ENCODE measurements around the gene BIK.
"Not testable (repeated sequence)": the region's sequence is repeated elsewhere in the genome, so short reads cannot be mapped to it uniquely, and the experiment has no call there.

BIK gene

DNA sequence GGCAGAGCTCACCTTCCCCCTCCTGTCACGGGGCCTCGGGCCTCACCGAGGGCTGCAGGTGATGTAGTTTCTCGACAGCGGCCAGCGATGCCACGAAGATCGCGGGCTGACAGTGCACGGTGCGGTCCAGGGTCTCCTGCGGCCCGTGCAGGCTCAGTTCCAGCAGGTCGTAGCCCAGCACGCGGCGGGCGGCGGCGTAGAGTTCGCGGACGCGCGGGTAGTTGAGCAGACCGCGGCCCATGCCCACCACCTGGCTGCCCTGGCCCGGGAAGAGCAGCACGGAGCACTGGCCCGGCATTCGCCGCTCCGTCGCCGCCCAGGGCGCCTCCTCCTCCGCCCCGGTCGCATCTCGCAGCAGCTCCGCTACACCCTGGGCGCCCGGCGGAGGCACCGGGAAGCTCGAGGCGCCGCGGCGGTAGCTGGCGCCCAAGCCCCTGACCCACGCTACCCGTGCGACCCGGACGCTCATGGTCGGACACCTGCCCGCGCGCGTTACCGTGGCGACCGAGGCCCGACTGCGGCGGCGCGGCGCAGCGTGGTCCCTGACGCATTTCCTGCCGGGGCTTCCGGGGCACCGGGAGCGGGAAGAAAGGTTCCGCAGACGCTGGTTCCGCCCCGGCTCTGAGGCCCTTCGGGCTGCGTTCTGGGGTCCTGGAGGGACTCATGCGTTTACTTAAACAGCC, 32.5 kb downstream of the BIK start, which contains the start of gene MCAT:
Gene MCAT (minus strand): TSS at position 519 of the 683 bp plus-strand sequence. CDS start 50 bp downstream, at position 469.
- DNase-seq: peak; percentile 78

DNA sequence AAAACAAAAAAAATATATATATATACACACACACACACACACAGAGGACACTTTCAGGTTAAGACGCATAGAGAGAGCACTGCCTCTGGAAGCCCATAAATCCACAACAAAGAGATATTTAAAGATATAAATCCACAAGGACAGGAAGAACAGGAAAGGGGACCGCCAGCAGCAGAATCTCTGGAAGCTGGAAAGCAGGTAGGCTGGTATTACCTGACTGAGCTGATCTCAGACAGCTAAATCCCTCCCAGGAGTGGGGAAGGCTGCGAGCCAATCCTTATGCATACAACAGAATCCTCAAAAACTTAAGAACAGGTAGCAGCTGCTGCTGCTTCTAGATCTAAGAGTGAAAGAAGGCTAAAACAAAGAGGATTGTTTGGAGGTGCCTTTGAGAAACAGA, 34.4 kb downstream of the BIK start:
- DNase-seq: no peak

DNA sequence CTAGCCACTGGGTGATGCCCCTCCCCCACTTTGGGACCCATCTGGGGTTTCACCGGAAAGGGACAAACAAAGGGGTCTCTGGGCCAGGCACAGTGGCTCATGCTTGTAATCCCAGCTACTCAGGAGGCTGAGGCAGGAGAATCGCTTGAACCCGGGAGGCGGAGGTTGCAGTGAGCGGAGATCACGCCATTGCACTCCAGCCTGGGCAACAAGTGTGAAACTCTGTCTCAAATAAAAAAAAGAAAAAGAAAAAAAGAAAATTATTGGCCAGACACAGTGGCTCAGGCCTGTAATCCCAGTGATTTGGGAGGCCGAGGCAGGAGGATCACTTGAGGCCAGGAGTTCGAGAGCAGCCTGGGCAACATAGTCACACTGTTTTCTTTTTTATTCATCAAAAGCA, 34.8 kb downstream of the BIK start:
- DNase-seq: not testable (repeated sequence)

DNA sequence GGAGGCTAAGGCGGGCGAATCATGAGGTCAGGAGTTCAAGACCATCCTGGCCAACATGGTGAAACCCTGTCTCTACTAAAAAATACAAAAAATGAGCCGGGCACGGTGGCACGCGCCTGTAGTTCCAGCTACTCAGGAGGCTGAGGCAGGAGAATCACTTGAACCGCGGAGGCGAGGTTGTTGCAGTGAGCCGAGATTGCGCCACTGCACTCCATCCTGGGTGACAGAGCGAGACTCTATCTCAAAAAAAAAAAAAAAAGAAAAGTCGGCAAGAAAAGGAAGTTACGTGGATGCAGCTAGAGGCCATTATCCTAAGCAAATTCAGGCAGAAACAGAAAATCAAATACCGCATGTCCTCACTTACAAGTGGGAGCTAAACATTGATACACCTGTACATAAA, 35.8 kb downstream of the BIK start:
- not testable (repeated sequence) for DNase-seq

DNA sequence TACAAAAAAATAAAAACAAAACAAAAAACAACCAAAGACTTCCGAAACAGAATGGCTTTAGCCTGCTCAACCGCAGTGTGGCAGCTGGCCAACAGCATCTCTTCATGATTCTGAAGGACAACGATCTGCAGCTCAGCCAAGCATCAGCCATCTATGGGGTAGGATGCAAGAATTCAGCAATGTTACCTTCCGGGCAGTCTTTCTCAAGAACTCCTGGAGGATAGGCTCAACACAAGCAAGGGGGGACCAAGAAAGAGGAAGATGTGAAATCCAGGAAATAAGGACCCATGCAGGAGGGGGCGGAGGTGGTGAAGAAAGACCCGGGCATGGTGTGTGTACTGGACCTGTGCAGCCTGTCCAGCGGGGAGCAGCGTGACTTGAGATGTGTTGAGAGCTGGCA, 37.3 kb downstream of the BIK start:
- DNase-seq: no peak

DNA sequence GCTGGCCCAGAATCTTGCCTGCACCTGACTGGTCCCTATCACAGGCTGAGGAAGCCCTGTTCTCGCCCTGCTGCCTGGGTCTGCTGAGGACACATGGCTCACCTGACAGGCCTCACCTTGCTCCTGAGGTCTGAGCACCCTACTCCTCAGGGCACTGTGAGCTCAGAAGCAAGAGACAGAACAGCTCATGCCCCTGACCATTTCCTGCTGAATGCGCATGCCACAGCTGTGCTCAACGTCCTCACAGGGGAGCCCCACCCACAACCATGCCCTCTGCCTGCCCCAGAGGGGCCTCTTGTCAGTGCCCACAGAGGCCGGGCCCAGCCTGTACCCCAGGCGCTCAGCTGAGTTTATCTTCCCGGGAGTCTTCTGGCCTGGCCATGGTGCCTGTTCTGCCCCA, 38.0 kb downstream of the BIK start:
- DNase-seq: no peak

DNA sequence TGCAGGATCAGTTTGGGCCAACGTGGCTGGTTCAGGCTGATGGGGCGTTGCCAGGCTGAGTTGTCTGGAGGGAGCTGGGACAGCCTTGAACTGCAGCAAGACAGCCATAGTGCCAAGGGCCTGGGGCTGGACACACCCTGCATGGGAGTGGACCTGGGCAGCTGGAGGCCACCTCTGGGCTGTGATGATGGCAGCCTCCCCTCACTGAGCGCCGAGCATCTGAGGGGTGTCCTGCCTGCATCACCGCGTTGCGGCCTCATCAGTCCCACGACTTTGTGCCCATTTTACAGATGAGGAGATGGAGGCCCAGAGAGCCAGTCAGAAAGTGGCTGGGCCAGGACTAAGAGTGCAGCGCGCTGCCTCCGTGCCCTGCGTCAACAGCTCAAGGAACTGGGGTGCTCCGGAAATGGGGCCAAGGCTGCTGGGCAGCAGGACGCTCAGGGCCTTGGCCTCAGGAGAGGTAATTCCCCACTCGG, 40.2 kb downstream of the BIK start:
- DNase-seq: no peak

DNA sequence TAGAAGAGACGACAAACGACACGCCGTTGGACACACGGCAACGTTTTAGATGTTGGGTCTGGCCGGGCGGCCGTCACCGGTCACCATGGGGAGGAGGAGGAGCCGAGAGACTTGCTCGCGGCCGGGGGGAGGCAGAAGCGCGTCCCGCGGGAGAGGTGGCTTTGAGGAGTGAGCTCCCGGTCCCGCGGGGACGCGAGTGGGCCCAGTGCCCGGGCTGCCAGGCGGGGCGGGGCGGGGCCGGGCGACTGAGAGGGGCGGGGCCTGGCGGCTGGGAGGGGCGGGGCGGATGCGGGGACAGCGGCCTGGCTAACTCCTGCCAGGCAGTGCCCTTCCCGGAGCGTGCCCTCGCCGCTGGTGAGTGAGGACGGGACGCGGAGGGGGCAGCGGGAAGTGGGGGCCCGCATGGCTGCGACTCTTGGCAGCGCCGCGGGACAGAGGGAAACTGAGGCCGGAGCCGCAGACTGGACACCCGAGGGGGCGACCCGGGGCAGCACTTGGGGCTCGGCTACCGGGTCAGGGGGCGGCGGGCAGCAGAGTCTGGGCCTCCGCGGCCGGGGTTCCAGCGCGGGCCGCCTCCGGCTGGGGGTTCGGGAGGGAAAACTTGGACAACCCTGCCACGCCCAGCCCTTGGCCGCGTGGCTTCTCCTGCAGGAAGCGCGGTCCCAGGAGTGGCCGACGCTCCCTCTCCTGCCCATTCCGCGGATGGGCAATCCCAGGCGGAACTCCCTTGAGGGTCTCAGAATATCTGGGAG, 40.9 kb downstream of the BIK start, which contains the start of gene TSPO:
Gene TSPO (plus strand): TSS at position 309 of the 752 bp plus-strand sequence. CDS start 7,680 bp downstream, outside the sequence.
- peak; percentile 38 for DNase-seq

DNA sequence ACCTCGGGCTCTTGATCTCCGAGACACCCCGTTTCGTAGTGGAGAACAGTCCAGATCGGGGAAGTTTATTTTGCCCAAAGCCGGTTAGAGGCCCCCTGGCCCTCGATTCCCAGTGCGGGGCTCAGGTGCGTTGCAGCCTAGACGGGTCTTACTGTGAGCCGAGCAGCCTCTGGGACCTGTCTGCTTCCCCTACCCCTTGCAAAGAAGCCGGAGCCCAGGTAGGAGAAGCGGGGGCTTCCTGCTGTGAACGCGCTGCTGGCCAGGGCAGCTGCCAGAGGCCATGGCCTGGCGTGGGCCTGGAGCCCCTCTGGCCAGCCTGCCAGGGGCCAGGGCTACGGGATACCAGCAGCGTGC, 41.4 kb downstream of the BIK start:
- no peak for DNase-seq

DNA sequence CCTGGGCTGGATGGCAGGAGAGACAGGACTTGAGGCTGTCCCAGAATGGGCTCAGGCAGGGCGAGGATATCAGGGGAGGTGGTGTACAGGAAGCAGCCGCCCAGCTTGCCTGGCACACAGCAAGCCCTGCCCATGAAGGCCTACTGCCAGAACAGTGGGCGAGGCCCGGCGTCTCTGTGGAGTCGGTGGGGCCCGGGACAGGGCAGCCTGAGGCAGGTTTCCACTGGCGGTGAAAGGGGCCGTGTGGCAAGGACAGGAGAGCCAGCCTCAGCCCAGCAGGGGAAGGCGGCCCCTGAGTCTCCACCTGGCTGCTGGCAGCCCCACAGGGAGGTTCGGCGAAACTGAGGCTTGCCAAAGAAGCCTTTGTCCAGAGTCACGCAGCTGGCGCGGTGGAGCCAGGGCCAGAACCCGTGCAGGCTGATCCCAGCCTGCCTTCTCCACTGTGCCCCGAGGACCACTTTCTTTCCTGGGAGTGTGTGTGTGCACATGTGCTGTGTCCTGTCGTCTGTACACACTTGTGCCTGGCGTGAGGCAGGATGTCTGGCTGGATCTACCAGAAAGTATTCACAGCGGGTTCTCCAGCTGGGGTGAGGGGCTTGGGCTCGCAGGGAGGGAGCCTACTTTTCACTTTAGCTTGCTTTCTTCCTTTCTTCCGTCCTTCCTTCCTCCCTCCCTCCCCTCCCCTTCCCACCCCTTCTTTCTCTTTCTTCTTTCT, 42.0 kb downstream of the BIK start:
- DNase-seq: peak; percentile 52

DNA sequence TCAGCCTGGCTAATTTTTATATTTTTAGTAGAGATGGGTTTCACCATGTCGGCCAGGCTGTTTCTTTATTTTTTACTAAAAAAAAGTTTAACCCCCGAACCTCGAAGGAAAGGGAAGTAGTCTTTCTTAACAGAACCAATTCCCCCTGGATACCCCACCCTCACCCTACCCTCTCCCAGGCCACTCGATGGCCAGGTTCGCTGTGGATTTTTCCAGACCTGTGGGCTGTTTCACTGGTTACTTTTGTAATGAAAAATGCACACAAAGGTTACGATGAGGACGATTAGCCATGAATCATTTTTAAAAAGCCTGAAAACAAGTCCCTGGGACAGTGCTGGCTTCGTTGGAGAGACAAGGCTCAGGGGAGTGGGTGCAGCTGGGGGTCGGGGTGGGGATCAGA, 43.3 kb downstream of the BIK start:
- no peak for DNase-seq

DNA sequence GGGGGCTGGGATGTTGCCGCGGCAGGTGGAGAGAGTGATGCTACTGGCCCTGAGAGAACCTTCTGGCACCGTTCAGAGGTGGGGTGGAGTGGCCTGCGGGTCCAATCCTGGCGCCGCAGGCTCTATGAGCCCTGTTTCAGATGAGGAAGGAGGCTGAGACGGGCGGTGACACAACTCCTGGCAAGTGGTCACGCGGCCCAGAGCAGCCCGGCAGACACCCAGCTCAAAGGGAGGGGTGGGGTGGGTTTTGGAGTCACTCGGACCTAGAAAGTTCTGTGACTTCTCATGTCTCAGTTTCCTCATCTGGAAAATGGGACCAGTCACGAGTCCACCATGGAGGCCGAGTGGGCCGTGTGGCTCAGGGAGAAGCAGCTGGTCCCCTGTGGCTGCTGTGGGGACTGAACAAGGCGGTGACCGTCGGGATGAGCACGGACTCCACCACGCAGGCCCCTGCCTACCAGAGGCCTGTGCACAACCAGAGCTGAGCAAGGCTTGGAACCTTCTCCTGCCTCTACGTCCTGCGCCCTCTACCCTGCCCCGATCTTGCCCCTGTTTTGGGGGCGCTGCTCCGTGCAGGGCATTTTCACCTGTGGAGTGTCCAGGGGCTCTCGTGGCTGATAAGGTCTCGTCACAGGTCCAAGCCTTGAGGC, 44.5 kb downstream of the BIK start:
- DNase-seq: no peak

DNA sequence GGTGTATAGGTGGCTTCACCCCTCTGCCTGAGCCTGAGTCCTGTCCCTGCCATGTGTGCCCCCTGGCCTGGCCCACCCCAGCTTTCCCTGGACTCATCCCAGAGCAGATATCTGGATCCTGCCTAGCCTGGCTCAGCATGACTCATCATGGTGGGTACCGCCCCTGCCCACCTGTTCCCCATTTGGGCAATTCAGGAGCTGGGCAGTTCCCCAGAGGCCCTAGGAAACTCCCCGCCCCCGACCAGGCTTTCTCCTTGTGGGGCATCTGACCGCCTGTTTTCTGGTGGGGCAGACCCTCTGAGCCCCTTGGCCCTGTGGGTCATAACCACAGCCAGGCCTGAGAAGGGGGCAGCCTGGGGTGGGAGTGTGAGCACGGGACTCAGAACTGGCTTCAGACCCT, 45.2 kb downstream of the BIK start:
- DNase-seq: peak; percentile 81

DNA sequence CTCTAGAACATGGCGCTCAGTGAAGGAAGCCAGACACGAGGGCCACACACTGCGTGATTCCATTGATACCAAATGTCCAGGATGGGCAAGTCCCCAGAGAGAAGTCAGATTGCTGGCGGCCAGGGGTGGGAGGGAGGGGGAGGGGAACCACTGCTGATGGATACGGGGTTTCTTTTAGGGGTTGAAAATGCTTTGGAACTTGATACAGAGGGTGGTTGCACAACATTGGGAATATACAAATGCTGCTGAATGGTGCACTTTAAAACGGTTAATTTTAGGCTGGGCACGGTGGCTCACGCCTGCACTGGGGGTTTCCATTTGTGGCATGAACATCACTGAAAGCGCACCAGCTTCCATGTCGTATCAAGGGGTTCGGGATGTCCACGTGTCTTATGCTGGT, 45.9 kb downstream of the BIK start:
- DNase-seq: no peak

DNA sequence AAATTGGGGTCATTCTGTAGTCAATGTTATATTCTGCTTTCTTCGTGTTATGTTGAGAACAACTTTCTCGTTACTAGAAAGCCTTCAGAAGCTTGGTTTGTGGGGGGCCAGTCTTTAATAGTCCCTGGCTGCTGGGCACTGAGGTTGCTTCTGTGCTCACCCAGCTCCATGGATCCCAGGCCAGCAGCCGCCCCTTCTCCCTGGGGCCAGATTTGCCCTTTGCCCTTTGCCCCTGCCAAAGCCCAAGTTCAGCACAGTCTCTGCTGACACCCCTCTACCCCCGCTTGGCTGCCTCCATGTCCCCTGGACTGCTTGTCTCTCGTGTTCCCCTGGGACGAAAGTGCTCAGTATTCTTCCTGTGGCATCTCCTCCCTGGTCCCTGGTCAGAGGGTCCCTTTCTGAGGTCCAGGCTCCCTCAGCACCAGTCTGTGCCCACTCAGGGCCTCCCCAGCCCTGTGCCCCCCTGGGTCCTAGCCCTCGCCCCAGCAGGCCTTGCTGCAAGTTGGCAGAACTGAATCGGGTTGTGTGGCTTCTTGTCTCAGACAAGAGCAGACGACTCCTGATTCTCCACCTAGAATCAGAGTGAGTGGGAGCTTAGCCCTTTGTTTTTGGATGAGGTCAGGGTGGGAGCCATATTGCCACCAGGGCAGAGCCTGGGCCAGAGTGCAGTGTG, 47.5 kb downstream of the BIK start:
- no peak for DNase-seq

DNA sequence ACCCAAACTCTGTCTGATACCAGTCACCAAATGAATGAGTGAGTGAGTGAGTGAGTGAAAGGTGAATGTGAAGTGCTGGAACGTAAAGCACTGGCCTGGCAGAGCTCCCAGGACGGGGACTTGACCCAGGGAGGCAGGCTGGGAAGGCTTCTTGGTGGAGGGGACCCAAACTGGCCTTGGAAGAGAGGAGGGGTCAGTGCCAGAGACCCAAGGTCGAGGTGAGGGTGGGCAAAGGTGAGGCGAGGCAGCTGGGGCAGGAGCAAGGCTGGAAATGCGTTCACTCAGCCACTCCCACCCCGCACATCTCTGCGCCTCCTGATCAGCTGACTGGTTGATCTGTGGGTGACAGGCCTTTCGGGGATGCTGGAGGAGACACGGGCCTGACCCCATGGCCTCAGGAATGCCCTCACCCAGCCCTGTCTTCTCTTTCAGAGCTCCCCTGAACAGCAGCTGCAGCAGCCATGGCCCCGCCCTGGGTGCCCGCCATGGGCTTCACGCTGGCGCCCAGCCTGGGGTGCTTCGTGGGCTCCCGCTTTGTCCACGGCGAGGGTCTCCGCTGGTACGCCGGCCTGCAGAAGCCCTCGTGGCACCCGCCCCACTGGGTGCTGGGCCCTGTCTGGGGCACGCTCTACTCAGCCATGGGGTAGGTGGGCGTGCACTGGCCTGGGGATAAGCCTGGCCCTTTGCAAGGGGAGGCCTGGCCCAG, 48.4 kb downstream of the BIK start:
- no peak for DNase-seq

DNA sequence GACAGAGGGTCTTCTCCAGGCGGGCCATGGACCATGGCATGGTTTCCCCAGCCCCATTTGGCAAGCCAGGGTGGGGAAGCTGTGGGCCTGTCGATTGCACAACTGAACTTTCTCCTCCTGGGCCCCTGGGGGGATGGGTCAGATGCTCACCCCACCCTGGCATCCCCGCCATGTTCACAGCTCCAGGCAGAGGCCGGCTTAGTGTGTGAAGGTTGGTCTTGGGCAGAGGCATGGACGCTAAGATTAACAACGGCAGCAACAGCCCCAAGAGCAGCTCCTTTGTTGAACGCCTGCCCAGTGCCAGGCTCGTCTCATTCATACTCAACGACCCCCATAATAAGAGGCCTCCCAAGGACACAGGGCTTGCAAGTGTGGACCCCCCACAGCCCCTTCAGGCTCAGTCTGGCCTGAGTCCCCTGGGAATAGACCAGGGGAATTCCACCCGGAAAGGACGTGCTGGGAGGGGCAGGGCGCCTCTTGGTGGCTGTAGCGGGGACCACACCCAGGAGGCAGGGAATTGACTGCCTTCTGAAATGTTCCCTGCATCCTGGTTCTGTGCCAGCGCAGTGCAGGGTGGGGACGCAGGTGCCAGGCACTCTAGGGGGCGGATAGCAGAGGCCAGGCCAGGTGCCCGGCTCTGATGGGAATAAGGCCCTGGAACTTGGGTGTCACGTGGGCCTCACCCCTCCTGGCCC, 49.1 kb downstream of the BIK start:
- no peak for DNase-seq

DNA sequence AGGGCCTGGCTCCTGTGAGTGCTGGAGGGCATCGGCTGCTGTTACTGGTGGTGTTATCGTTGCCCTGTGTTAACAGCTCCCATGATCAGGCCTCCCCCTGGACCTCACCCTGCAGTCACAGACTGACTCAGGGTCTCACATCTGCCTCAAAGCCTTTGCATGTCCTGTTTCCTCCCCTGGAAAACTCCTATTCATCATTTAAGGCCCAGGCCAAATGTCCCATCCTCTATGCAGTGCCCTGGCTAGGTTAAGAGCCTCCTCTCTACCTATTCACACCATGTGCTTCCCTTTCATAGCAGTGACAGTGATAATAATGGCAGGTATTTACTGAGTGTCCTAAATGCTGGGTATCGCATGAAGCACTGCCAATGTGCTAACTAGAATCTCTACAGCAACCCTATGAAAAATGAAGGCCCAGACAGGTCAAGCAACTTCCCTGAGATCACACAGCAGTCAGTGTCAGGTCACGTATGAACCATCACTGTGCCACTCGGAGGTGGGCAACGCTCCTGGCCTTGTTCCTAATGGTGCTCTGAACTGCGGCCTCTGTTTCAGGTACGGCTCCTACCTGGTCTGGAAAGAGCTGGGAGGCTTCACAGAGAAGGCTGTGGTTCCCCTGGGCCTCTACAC, 50.1 kb downstream of the BIK start:
- no peak for DNase-seq

DNA sequence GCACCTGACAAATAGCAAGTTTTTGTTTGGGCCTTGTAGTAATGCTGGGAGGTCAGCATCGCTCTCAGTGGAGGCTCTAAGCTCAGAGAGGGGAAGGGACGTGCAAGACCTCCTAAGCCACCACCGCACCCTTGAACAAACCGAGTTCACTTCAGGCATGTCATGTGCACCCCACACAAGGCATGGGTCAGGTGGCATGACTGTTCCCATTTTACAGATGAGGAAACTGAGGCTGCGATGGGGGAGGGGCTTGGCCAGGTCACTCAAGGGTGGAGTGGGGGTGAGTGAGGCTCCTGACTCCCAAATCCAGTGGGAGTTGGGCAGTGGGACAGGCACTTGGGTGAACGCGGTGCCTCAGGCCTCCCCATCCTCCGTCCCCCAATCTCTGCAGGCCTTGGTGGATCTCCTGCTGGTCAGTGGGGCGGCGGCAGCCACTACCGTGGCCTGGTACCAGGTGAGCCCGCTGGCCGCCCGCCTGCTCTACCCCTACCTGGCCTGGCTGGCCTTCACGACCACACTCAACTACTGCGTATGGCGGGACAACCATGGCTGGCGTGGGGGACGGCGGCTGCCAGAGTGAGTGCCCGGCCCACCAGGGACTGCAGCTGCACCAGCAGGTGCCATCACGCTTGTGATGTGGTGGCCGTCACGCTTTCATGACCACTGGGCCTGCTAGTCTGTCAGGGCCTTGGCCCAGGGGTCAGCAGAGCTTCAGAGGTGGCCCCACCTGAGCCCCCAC, 52.0 kb downstream of the BIK start:
- no peak for DNase-seq

DNA sequence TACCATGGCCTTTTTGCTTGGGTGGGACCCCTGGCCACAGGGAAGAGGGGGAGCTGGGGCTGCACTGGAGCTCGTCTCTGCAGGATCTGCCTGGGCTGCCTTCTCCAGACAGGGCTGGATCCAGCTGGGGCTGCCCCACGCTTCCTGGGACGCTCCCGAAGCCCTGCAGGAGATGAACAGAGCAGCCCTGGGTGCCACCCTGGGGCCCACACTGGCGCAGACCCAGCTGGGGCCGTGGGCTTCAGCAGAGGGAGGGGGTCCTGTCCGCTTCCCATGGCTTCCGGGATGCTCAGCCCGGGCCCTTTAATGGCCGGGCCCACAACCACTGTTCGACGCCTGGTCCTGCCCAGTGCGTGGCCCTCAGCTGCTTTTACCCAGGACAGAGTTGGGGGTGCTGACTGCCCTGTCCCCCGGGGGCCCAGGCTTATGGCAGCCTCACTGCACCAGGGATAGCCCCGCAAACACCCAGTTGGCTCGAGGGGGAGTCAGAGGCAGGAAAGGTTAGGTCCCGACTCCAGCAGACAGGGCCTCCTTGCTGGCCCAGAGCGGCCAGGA, 52.8 kb downstream of the BIK start:
- DNase-seq: no peak
